Heart left ventricle (tissue), 13 donors: ENCODE results near the gene A2M.

ENCODE experiments used
- CTCF ChIP-seq, 12 donors: fragments of 200-600 bp; sonication (generic) in 4 of 12; IDR thresholded peaks; one replicate each; pipeline versions ENCODE4 v1.5.0 to v1.8.0; 2018 to 2022; ENCODE audit warnings: antibody characterized with exemption in 12 of 12, mild to moderate bottlenecking in 5 of 12
- POLR2A ChIP-seq, 2 donors: fragments of 450-650 bp; IDR thresholded peaks; one replicate each; pipeline ENCODE4 v1.6.1; 2017; ENCODE audit warnings: antibody characterized with exemption in 2 of 2, mild to moderate bottlenecking in 2 of 2, moderate library complexity in 2 of 2
- donor health status: ischemic (EF 13 %, LVEDD 7.1; RV severe dilation, severe dysfunction).
- donor health status: DM: no; HTN: yes; CAD: no.
- donor health status: DM: no; HTN: no; CAD: no.
- donor health status: ischemic (EF 25% LVEDD 6.9; RV normal size, moderate dysfunction).
- donor health status: ischemic (EF 25% LVEDD 5.7; RV mildly dilated, moderate dysfunction).
- donor health status: ischemic (EF 35%, LVEDD 5.7; RV mildly dilated, moderate dysfunction).
- donor health status: nonischemic (EF 11% LVEDD 7.7; RV severe dilation, severe dysfunction).
- donor health status: DM: yes; HTN: yes; CAD: no.
- donor health status: PGD.
- donor health status: ischemic (EF 29% LVEDD 5.4; RV normal size, mild dysfunction).
- donor health status: nonischemic (EF 23%, LVEDD 6.1; RV moderate dilation, normal function).

GRCh38 chr12:9099552-9100190 is 16.0 kb downstream of the A2M start:
- TF ChIP-seq CTCF (IDR thresholded peaks at IDR 0.05), result no peak
- no peak for TF ChIP-seq POLR2A (IDR thresholded peaks at IDR 0.05)
